ENCODE data around the gene GPR39.

GPR39 gene

GRCh38 chr2:132678483-132678882 lies 261.9 kb downstream of the GPR39 start:
- Histone ChIP-seq H3K4me3 (ENCODE audit: low read length) (no peak overlapping the region), H3K27me3 (ENCODE audit: control insufficient read depth, low read length) (no peaks in the 10 kb centered on the region), H3K9me3 (ENCODE audit: control insufficient read depth, insufficient read depth, low read length) (no peaks in the 10 kb centered on the region), H3K79me2 (ENCODE audit: control insufficient read depth, low read length) (no peaks in the 10 kb centered on the region), H3K9me2 (replicated peaks; ENCODE audit: control insufficient read depth, low read length) (no peaks in the 10 kb centered on the region), H3K36me3 (ENCODE audit: control insufficient read depth, low read length) (no peaks in the 10 kb centered on the region), H3K4me1 (ENCODE audit: control insufficient read depth, low read length) (no peaks in the 10 kb centered on the region), H3F3A (ENCODE audit: control insufficient read depth, insufficient read depth) (no peaks in the 10 kb centered on the region), H3K4me2 (ENCODE audit: low read length) (no peak overlapping the region), H3K27ac (ENCODE audit: low read depth, low read length) (no peak overlapping the region), H4K20me1 (ENCODE audit: control insufficient read depth, insufficient read depth, low read depth, low read length) (no peaks in the 10 kb centered on the region)
- TF ChIP-seq CTCF (IDR thresholded peaks at IDR 0.05; ENCODE audit: low read depth, low read length, poor library complexity, severe bottlenecking) (no peak), EZH2phosphoT487 (IDR thresholded peaks at IDR 0.05; ENCODE audit: borderline replicate concordance, low read length) (no peak)

- Histone ChIP-seq H3K4me1 (ENCODE audit: control insufficient read depth, low read length) (no peaks in the 10 kb centered on the region), H3K79me2 (ENCODE audit: control insufficient read depth, low read length) (no peaks in the 10 kb centered on the region), H3K4me3 (ENCODE audit: low read length) (no peak overlapping the region), H3K9me2 (replicated peaks; ENCODE audit: control insufficient read depth, low read length) (no peaks in the 10 kb centered on the region), H3K4me2 (ENCODE audit: low read length) (no peak overlapping the region), H3K27ac (ENCODE audit: low read depth, low read length) (no peak overlapping the region), H3F3A (ENCODE audit: control insufficient read depth, insufficient read depth) (no peaks in the 10 kb centered on the region), H3K27me3 (ENCODE audit: control insufficient read depth, low read length) (no peaks in the 10 kb centered on the region), H4K20me1 (ENCODE audit: control insufficient read depth, insufficient read depth, low read depth, low read length) (no peaks in the 10 kb centered on the region), H3K9me3 (ENCODE audit: control insufficient read depth, insufficient read depth, low read length) (no peaks in the 10 kb centered on the region), H3K36me3 (ENCODE audit: control insufficient read depth, low read length) (no peaks in the 10 kb centered on the region)
- TF ChIP-seq CTCF (IDR thresholded peaks at IDR 0.05; ENCODE audit: low read depth, low read length, poor library complexity, severe bottlenecking) (no peak), EZH2phosphoT487 (IDR thresholded peaks at IDR 0.05; ENCODE audit: borderline replicate concordance, low read length) (no peak)
Measured at GRCh38 chr2:132680544-132680943, 263.9 kb downstream of the GPR39 start.

GRCh38 chr2:132681766-132682165 lies 265.2 kb downstream of the GPR39 start:
- Histone ChIP-seq H3K27ac (ENCODE audit: low read depth, low read length) (no peak overlapping the region), H4K20me1 (ENCODE audit: control insufficient read depth, insufficient read depth, low read depth, low read length) (no peaks in the 10 kb centered on the region), H3K36me3 (ENCODE audit: control insufficient read depth, low read length) (no peaks in the 10 kb centered on the region), H3K79me2 (ENCODE audit: control insufficient read depth, low read length) (no peaks in the 10 kb centered on the region), H3K9me3 (ENCODE audit: control insufficient read depth, insufficient read depth, low read length) (no peaks in the 10 kb centered on the region), H3K4me1 (ENCODE audit: control insufficient read depth, low read length) (no peaks in the 10 kb centered on the region), H3F3A (ENCODE audit: control insufficient read depth, insufficient read depth) (no peaks in the 10 kb centered on the region), H3K9me2 (replicated peaks; ENCODE audit: control insufficient read depth, low read length) (no peaks in the 10 kb centered on the region), H3K4me2 (ENCODE audit: low read length) (no peak overlapping the region), H3K4me3 (ENCODE audit: low read length) (no peak overlapping the region), H3K27me3 (ENCODE audit: control insufficient read depth, low read length) (no peaks in the 10 kb centered on the region)
- TF ChIP-seq EZH2phosphoT487 (IDR thresholded peaks at IDR 0.05; ENCODE audit: borderline replicate concordance, low read length), result no peak
- TF ChIP-seq CTCF (IDR thresholded peaks at IDR 0.05; ENCODE audit: low read depth, low read length, poor library complexity, severe bottlenecking), result no peak
